Activated CD4-positive, alpha-beta T cell treated with anti-CD3 and anti-CD28 coated beads, Interleukin-2, amount 50 U/mL, for 48 hours (primary cell): ENCODE measurements around the gene ARAP3.

Experiments
- DNase-seq, 2 experiments: peaks; one replicate each; pipeline ENCODE4 v3.0.0-alpha.2; 2020

Gene ARAP3

DNA sequence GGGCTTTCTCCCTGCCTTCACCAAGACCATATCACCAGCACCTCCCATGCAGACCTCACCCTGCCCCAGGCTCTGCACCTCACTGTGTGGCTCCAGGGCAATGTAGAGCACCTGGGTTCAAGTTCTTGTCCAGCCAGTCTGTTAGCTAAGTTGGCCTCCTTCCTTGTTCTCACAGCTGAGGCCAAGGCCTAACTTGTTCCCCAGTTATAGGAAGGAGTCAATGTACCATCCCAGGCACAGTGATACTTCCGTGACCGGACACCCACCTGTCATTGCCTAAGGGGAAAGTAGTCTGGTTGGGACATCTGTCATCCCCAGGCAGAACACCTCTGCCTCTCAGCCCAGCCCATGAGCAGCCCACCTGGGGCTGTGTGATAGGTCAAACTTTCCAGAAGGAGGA is 14.4 kb upstream of the ARAP3 start:
- no peak for DNase-seq

DNA sequence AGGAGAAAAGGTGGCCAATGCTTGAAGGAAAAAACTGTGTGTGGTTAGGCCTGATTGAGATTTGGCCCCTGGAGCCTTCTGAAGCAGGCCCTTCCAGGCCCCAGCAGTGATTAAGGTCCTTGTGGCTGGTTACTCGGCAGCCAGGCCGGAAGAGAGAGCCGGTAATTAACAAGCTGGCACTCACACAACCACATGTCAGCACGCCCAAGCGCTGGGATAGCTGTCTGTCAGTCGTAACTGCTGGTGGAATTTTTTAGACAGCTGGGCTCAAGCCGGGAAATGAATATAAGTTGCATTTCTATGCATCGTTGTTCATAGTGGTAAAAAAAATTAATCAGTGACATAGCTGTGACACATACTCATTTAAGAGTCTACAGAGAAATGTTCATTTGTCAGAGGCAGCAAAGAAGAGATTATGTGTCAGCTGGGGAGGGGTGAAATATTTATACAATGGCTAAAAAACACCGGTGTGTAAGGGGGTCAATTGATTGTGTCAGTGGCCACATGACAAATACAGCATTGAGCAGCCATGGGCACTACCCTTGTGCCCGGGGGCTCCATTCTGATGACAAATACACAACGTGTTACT is 13.7 kb upstream of the ARAP3 start:
- no peak for DNase-seq

DNA sequence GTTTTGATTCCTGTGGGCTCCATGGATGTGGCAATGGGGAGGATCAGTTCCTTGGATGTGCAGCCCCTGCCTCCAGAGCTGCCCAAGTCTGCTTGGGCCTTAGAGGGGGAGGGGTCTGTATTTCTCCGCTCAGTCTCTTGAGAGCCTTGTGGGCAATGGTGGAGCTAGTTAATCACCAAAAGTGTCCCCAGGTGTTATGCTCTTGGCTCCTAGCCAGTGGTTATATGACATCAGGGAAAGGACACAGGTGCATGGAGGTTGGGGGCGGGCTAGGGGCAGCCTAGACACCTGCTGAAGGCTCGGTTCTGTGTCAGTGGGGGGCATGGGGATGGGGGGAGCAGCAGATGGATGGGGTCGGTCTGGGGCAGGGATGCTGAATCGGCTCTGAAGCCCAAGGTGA is 12.4 kb upstream of the ARAP3 start:
- DNase-seq, result no peak

DNA sequence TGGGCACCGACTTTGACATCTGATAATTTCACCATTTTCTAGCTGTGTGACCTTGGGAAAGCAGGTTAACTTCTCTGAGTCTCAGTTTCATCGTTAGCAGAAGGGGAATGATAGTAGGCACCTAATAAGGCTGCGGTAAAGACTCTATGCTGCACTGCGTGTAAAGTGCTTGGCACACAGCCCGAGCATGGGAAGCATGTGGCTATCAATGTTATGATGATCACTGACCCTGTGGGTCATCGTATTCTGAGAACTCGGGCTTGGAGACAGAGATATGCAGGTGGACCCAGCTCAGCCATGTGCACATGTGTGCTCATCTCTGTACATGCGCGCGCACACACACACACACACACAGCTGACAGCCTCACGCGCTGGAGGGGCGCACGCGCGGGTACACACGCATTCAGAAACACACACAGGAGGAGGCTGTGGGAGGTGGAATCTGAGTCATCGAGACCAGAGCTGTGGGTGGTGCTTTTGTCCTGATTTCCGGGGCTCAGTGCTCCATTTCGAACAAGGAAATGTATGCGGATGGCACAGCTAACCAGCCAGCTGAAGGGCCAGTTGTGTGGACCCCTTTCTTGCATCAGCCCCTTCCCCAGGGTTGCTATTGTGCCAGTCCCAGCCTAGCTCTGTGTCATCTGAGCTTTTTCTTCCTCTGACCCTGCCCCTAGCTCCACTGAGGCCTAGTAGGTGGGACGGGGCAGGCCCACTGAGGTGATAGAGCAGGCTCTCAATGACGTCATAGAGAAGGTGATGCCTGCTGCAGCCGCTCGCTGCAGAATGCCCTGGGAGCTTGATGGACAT is 11.1 kb upstream of the ARAP3 start:
- DNase-seq, result peak; percentile 84 to 90

DNA sequence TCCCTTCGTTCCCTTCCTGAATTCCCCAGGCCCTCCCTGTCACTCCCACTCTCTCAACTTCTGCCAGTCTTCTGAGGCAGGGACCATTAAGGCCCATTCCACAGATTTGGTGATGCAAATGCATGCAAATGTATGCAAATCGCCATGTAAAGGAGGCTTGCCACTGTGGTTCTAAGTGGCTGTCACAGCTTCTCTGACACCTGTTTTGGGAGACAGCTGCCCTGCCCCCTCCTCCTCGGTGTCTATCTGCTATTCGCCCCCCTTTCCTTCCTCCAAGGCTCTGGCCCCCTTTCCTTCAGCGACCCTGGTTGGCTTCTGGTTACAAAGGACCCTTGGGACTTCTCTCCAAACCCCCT is 10.5 kb upstream of the ARAP3 start:
- peak in 1 of 2 experiments; percentile 24 for DNase-seq

DNA sequence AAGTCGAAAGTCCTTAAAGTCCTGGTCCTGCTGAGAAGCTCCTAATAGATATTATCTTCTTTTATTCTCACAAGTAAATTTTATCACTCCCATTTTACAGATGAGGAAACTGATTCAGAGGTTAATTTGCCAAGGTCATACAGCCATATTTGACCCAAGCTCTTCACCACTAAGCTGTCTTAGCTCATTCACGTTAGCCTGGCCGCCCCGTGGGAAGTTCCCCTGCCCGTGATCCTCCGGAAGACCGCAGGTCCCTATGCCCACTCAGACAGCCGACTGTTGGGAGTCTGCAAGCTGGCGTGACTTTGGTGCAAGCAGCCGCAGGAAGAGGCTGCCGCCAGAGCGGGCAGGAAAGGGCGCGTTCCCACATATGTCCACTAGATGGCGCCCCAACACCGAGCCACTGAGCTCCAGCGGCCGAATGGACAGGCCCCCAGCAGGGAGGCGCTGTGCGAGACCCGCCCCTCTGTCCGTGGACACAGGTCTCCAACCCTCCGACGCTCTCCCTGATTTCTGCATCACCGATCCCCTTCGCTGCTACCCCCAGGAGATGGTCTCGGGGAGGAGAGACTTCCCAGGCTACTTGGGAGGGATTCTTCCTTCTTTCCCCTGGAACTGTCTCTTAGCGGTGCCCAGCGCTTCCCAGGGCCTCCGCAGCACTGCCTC is 10.0 kb upstream of the ARAP3 start:
- peak; percentile 93 for DNase-seq

DNA sequence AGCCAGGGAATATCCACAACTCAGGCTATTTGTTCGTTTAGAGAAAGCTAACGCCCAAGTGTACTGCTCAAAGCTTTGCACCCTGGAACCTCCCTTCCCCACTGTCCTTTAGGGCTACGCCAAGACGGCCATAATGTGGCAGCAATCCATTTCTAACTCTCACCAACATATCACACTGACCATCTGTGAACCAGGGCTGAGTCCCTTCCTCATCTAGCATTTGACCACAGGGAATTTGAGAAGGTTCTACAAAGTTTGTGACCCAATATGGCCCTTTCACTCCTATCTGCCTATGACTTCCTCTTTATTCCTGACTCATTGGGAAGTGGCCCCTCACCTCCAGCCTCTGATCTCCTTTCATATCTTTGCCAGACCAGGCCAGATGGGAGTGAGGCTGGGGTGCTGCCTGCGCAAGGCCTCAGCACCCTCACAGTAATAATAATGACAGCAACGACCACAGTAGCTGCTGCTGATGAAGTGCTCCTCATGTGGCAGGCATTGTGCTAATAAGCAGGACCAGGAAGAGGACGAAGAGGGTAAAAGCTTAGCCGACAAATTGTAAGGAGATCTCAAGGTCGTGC is 9.3 kb upstream of the ARAP3 start:
- no peak for DNase-seq

DNA sequence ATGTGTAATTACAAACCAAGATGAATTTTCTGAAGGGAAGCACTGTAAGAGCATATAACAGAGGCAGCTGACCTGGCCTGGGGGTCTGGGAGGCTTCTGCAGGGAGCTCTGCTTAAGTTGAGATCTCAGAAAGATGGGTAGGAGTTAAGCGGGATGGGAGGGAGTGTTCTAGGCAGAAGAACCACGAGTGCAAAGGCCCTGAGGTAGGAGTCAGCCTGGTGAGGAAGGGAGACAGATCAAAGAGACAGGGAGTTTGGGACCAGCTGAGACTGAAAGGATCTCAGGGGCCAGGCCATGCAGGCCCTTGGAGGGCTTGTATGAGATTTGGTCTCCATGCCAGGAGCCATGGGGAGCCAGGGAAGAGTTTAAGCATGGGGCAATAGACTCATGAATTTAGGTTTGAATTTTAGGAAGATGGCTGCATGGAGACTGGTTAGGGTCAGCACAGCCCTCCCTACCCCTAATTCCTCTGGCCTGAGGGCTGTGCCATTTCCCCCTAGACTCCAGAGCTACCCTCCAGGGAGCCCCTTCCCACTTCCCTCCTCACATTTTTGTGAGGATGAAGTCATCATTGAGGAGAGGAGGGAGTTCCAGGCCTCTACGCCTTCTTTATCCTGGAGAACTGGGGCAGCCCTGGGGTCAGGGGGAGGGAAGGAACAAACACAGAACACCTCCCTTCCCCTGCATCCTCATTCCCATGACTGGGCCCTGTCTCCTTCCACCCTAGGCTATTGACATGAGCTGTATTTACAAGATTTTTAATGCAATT is 4.8 kb upstream of the ARAP3 start:
- DNase-seq, result no peak

DNA sequence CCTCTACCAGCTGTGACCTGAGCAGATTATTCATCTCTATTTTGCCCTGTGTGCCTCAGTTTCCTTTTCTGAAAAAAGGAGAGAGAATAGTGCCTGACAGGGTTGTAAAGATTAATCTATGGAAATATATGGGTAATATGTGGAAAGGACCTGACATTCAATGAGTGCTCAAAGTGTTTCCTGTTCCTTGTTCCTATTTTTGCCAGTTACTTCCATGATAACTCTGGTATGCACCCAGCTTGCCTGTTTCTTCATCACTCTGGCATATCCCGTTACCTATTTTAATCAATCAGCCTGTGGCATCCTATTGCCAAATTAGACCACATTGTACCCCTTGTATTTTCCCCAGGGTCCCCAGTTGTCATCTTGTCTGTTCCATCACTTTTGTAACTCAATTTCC is 3.6 kb upstream of the ARAP3 start:
- no peak for DNase-seq

DNA sequence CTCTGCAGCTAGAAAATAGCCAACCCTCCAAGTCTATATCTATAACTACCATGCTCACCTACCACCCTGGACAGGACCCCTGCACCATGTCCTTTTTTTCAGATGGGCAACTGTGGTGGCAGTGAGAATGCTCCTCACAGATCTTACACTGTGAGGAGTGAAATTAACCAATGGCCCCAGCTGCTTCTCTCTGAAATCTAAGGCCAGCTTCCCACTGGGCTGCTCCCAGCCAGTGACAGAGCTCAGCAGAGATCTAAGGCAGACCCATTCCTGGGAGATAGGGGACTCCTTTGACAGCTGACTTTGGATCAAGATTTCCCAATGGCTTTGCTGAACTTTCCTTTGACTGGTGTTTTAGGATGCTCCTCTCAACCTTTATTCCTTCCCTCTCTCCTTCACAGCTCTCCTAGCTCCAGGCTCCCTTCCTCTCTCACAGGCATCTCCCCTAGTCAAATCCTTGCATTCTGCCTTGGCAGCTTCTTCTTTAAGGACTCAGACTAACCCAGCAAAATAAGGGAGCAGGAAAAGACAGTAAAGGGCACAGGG is 1.6 kb upstream of the ARAP3 start:
- DNase-seq, result no peak

DNA sequence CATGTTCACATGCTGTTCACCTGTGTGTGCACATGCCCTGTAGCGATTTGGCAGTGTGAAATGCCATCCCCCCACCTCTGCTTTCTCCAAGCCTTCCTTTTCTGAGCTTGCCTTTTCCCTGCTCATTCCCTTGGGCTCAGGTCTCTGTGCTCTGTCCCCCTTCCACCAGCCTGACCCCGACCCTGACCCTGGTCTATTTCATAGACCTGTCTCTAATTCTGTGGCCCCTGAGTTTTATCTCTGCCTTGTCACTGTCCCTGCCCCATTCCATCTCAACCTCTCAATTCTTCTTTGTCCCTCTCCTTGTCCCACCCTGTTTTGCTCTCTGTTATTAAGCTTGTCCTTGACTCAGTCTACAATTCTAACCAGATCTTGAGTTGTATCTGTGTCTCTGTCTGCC is 735 bp downstream of the ARAP3 start:
- DNase-seq, result no peak

DNA sequence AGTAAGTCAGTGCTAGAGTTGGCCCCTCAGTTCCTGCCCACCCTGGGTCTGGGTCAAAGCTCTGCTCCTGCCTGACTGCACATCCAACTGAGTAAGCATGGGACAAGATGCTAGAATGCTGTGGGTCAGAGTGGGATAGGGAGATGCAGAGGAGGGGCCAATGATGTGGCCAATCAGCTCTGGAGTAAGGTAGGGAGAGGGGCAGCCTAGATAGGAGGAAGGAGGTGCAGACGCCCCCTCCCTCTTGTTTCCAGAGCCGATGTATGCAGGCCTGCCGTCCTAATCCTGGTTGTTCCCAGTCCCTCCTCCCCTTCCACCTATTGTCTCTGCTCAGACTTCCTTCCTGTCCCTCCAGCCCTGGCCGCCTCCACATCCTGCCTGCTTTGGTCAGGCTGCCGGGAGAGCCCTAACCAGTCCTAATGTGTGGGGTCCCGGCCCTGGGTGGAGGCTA is 1.3 kb downstream of the ARAP3 start:
- DNase-seq, result no peak

DNA sequence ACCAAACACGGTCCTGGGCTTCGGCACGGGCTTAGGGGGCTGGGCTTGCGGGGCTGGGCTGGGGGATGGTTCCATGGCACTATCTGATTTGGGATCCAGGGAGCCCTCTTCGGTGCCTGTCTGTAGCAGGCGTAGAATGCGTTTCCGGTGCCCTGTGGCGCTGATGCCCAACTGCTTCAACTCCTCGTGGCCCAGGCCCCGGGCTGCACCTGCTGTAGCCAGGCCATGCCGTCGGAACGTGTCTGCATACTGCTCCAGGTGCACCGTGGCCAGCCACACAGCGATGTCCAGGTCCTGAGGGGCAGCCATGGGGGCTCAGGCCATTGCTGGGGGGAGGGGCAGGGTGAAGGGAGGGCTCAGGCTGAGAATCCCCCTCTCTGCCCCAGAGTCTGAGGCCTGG is 1.9 kb downstream of the ARAP3 start:
- DNase-seq, result no peak

DNA sequence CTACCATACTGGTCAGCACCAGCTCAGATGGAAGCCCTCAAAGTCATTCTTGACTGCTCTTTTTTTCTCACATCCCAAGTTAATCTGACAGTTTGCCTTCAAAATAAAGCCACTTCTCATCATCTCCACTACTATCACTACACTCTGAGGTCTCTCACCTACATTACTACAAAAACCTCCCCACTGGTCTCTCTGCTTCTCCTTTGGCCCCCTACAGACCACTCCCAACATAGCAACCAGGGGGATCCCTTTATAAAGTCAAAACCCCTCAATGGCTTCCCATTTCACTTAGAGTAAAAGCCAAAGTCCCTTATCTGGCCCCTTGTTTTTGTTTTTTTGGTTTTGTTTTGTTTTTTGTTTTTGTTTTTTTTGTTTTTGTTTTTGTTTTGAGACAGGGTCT is 4.6 kb downstream of the ARAP3 start:
- DNase-seq, result no peak

DNA sequence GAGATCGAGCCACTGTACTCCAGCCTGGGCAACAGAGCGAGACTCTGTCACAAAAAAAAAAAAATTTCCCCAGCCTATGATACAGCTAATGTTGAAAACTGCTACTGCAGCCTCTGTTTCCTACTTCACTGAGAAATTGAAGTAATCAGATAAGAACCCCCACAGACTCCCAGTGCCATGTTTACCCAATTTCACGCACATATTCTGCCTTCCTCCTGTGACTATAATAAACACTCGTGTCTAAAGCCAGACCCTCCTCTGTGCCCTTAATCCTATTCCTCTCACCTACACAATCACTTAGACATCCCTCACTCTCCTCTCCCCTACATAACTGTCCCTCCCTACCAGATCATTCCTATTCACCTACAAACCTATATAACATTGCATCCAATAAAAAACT is 6.4 kb downstream of the ARAP3 start:
- no peak for DNase-seq

DNA sequence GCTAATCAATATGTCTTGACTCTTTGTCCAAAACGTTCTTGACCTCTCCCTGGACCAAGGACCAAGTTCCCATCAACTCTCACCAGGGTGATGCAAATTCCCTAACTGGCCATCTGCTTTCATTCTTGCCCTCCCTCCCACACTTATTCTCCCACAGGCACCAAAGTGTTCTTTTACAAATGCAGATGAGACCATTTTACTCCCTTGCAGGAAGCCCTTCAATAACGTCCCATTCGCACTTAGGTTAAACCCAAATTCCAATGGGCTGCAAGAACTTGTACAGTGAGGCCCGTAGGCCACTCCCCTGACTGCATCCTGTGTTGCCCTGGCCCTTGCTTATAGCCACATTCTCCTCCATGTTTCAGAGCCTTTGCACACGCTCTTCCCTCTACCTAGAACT is 7.3 kb downstream of the ARAP3 start:
- no peak for DNase-seq

DNA sequence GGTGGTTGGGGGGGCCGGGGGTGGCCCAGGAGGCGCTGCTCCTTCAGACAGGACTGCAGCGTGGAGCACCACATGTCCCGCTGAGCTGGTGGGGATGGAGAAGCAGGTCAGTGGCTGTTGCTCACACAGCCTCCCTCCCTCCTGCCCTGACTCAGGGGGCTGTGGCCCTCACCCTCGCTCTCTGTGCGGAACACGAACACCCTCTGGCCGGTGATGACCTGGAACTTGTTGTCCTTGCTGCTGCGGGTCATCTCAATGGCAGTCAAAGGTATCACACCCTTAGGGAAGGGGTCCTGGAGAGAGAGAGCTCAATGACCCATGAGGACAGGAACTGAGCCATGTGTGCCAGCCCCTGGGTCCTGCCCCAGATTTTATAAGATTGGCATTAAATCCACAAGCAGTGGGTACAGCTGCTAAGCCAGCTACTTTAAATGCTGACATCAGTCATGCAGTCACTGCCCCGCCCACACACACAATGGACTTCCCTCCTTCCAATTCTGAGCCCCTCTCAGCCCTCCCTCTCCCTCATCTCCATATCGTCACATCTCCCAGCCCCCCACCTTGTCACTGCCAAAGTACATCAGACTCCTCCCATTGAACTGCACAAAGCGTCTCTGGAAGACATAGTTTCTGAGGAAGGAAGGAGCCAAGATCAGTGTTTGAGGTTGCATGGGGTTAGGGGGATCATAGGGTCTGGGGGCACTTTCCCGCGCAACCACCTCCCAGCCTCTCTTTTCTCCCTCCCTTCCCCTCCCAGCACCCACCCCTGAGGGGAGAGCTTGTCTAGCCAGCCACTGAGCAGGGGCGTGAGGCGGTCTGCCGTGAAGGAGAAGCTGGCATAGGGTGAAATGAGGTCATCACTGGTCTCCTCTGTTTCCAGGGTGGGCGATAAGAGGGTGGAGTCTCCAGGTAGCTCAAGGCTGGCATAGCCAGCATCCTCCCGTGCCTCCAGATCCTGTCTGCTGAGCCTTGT is 8.9 kb downstream of the ARAP3 start:
- no peak for DNase-seq

DNA sequence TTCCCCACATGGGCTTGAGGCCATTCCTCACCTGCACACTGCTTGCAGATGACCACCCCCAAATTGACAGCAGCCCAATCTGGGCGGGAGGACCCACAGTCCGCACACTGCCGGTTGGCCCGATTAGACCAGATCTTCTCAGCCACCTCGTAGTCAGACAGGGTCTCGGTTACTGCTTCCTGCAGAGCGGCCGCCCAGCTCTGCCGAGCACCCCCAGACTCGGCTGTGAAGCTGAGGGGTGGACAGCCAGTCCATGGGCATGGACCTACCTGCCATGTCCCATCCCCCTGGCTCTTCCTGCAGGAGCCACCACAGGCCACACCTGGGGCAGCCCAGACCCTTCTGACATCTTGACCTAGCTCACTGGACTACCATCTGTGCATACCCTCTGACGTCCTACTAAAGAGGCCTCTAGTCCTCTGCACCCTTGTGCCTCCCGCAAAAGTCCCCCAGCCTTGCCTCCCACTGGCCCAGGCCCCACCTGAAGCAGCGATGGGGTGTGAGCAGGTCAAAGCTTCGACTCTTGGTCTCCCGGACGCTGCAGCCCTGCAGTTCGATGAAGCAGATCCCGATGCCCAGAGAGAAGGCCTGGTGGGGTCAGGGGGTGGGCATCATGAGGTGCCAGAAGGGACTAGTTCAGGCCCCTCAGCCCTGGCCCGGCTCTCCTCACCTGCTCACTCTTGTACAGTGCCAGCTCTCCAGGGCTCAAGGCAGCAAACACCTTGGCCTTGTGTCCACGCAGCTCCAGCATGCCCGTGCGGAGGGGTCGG is 9.8 kb downstream of the ARAP3 start:
- no peak for DNase-seq

DNA sequence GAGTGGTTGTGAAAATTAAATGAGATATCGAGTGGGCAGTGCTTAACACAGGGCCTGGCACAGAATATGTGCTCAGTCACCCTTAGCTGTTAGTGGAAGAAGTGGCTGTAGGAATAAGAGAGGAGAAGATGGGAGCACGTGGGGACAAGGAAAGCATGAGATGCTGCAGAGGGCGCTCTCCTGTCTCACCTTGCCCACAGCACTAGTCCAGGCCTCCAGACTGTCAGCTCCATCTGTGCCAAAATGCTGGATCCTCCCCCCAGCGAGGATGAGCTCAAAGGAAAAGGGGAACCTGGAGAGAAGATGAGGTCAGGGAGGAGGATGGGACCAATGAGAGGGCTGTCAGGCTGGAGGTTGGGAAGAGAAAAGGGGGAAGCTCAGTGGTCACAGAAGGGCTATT is 12.5 kb downstream of the ARAP3 start:
- no peak for DNase-seq

DNA sequence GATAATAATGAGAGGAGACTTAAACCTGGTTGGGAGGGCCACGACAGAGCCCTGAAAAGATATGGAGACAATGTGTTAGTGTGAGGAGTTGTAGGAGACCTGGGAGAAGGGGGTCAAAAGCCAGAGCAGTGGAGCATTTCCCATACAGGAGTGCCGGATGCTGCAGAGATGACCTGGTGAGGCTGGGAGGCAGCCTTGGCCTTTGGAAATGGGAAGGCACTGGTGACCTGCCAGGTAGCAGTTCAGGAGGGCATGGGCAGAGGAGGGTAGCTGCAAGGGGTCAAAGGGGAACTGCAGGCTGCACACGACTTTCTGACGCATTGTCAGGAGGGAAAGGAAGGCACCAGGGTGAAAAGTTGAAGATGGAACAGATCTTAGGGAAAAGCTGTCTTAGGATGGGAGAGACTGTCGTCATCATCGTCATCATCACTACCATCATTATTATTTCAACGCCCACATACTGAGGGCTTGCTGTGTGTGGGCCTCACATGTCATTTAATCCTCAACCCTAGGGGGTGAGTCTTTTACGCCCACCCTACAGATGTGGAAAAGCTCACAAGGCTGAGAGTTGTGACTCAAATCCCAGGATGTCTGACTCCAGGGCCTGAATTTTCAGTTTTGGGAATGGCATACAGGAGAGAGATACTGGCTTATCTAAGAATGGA is 13.3 kb downstream of the ARAP3 start:
- no peak for DNase-seq
